Right cardiac atrium (tissue), 5 donors: ENCODE measurements around the gene MMP10. TPM values are rescaled to one million over a fixed set of nuclear protein-coding genes. Genes with fewer than 3 reads are reported as not detected.

Source experiments
- ATAC-seq, 2 donors: fragments of 200-7000 bp; cut with Tn5 transposase; one replicate each; pipeline versions ENCODE4 v1.8.0 to v1.9.1; 2020; ENCODE audit warnings: moderate library complexity in 2 of 2, mild to moderate bottlenecking in 1 of 2
- DNase-seq, 3 donors: peaks; one replicate each; pipeline ENCODE4 v3.0.0-alpha.2; 2020
- H3K27ac ChIP-seq: one replicate; pipeline ENCODE4 v1.5.1; 2013; ENCODE audit warnings: mild to moderate bottlenecking, low read length, control low read depth, moderate library complexity
- H3K27me3 ChIP-seq: one replicate; pipeline ENCODE4 v1.6.1; 2013; ENCODE audit not compliant: control insufficient read depth, insufficient read depth
- H3K4me1 ChIP-seq: one replicate; pipeline ENCODE4 v1.6.1; 2013; ENCODE audit warnings: low read length; ENCODE audit not compliant: control insufficient read depth, insufficient read depth
- H3K4me3 ChIP-seq: one replicate; pipeline ENCODE4 v1.5.1; 2013; ENCODE audit warnings: low read length, control low read depth
- H3K9me3 ChIP-seq: one replicate; pipeline ENCODE4 v1.6.1; 2013; ENCODE audit warnings: low read length; ENCODE audit not compliant: control insufficient read depth
- WGBS: extraction: QIAGEN DNeasy Blood & Tissue Kit; methylation state at CpG from one replicate; pipeline ENCODE4 v1.1.7; 2013; 5-methylcytosine and 5-hydroxymethylcytosine counted together
- intact Hi-C, 4 donors: fragments of 100-400 bp; cut with DNase I; formaldehyde crosslinking; loops; one replicate each; pipeline versions ENCODE4 v1.11.0 to v1.14.0; 2022 to 2023
- polyA plus RNA-seq: library from polyadenylated mRNA; stranded (reverse); fragments of 200-250 nt; gene quantifications from one replicate; pipeline ENCODE4 v1.2.3, GENCODE V29; 2013
- total RNA-seq, 4 donors: library from RNA; stranded (reverse); fragmentation: NEBNext Ultra II Directional; extraction: Animal tissue kit (Norgen Biotek cat#: 25700); gene quantifications; one replicate each; pipeline ENCODE4 v1.2.1, GENCODE V29; 2021
- donor health status: healthy with polysubstance abuse.
- donor health status: DM: no; HTN: yes; CAD: no.
- donor health status: DM: no; HTN: no; CAD: no.
- donor health status: DM: no; HTN: yes; CAD: no; lungs with severe emphysema.
- donor health status: DM: yes; HTN: yes; CAD: no.

Gene MMP10
- total and polyA plus RNA-seq, 5 donors = not detected

GRCh38 chr11:102724904-102725500, 55.4 kb downstream of the MMP10 start, which contains the start of gene MMP8:
TSS of gene MMP8 (minus strand) at chr11:102724954. CDS start at chr11:102724855, 99 bp downstream.
- intact Hi-C loops = no loop called here
- 37% methylated on average over 2 of the region's 2 CpGs for WGBS

DNA sequence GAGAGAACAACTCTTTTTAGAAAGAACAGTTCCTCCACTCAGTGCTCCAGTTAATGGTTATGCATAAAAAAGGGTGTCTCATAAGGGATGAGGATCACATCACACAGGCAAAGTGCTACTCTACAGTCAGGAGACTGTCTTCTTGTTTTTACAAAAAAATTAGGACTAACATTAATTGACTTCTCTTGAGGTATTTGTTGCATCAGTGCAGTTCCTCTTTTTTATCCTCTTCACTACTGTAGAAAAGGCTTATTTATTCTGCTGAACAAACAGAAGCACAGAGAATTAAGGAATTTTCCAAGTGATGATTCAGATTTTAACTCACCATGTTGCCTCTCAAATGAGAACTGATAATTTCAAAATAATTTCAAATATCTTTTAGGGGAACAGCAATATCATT, 57.6 kb downstream of the MMP10 start:
- no peaks in the 10 kb centered on the region for H3K9me3 ChIP-seq
- intact Hi-C loops = no loop called here
- no peak for DNase-seq
- no peak overlapping the region for H3K27ac ChIP-seq
- no peaks in the 10 kb centered on the region for H3K4me1 ChIP-seq
- no peak overlapping the region for H3K4me3 ChIP-seq
- ATAC-seq = no peak
- no peaks in the 10 kb centered on the region for H3K27me3 ChIP-seq

More at GRCh38 chr11:102724904-102725500, 55.4 kb downstream of the MMP10 start, which contains the start of gene MMP8:
- DNase-seq = no peak
- no peak within 1 kb of the TSS for H3K27ac ChIP-seq
- H3K4me1 ChIP-seq = no peaks in the 10 kb centered on the region
- H3K4me3 ChIP-seq = no peak within 1 kb of the TSS
- no peaks in the 10 kb centered on the region for H3K9me3 ChIP-seq
- no peaks in the 10 kb centered on the region for H3K27me3 ChIP-seq
- ATAC-seq = no peak

Other genes with a start within 250 kb of the MMP10 start
- not detected for gene MMP7, start 249.9 kb downstream of the MMP10 start, total RNA-seq
- not detected for gene MMP7, start 249.9 kb downstream of the MMP10 start, polyA plus RNA-seq
- not detected for gene MMP20, start 155.3 kb downstream of the MMP10 start, total RNA-seq
- gene MMP20, start 155.3 kb downstream of the MMP10 start, polyA plus RNA-seq = not detected
- gene MMP27, start 74.9 kb downstream of the MMP10 start, total RNA-seq = not detected
- not detected for gene MMP27, start 74.9 kb downstream of the MMP10 start, polyA plus RNA-seq
- gene MMP8, start 55.7 kb downstream of the MMP10 start, total RNA-seq = under 1 TPM in 1 of 4 donors, not detected in 3; 0.06 TPM
- 0.02 TPM for gene MMP8, start 55.7 kb downstream of the MMP10 start, polyA plus RNA-seq
- gene MMP1, start 17.5 kb upstream of the MMP10 start, total RNA-seq = 1 to 10 TPM in 1 of 4 donors, under 1 TPM in 1, not detected in 2; 0.14 to 1.0 TPM
- 0.05 TPM for gene MMP1, start 17.5 kb upstream of the MMP10 start, polyA plus RNA-seq
- gene MMP3, start 63.0 kb upstream of the MMP10 start, total RNA-seq = not detected
- not detected for gene MMP3, start 63.0 kb upstream of the MMP10 start, polyA plus RNA-seq
- gene MMP12, start 94.4 kb upstream of the MMP10 start, total RNA-seq = not detected
- gene MMP12, start 94.4 kb upstream of the MMP10 start, polyA plus RNA-seq = not detected
- not detected for gene MMP13, start 175.1 kb upstream of the MMP10 start, total RNA-seq
- gene MMP13, start 175.1 kb upstream of the MMP10 start, polyA plus RNA-seq = not detected